H1 (cell line): ENCODE results near the gene NGEF. TPM values are rescaled to one million over a fixed set of nuclear protein-coding genes. Genes with fewer than 3 reads are reported as not detected.

Experiments used
- BRCA1 ChIP-seq: IDR thresholded peaks from 2 replicates; pipeline ENCODE4 v1.6.1; 2012; ENCODE audit warnings: low read depth, low read length, improper control_type of control experiment
- CBX5 ChIP-seq: fragments of 300-800, 300-1000 bp; sonication (generic); IDR thresholded peaks from 2 replicates; pipeline ENCODE4 v1.7.1; 2016; ENCODE audit warnings: antibody characterized with exemption, low read length, low read depth
- CTBP2 ChIP-seq: IDR thresholded peaks from 2 replicates; pipeline ENCODE4 v1.7.0; 2011; ENCODE audit warnings: borderline replicate concordance, mild to moderate bottlenecking, moderate library complexity, mixed read lengths, low read length; ENCODE audit not compliant: insufficient read depth, insufficient read length
- HDAC2 ChIP-seq, 2 experiments: fragments of 300-600 bp in 1 of 2; sonication (generic) in 1 of 2; IDR thresholded peaks; 2 replicates each; pipeline ENCODE4 v1.6.1; 2011 to 2012; ENCODE audit warnings: low read depth in 2 of 2, low read length in 2 of 2, mild to moderate bottlenecking in 2 of 2, moderate library complexity in 2 of 2, borderline replicate concordance in 1 of 2, inconsistent platforms in 1 of 2
- HDAC6 ChIP-seq: IDR thresholded peaks from one replicate; pipeline ENCODE4 v1.7.1; 2012; ENCODE audit warnings: low read depth, mild to moderate bottlenecking, inconsistent platforms, low read length, moderate library complexity
- JUN ChIP-seq: IDR thresholded peaks from 2 replicates; pipeline ENCODE4 v1.6.1; 2011; ENCODE audit warnings: low read depth, mild to moderate bottlenecking, improper control_type of control experiment, low read length
- KDM1A ChIP-seq: fragments of 200-600, 300-600 bp; sonication (generic); IDR thresholded peaks from 2 replicates; pipeline ENCODE4 v1.7.1; 2016; ENCODE audit warnings: mild to moderate bottlenecking, low read length, borderline replicate concordance
- NANOG ChIP-seq: IDR thresholded peaks from 2 replicates; pipeline ENCODE4 v1.6.1; 2011; ENCODE audit warnings: low read length, low read depth, mild to moderate bottlenecking, inconsistent platforms; ENCODE audit not compliant: insufficient read depth, poor library complexity, severe bottlenecking
- POLR2A ChIP-seq, 2 experiments: IDR thresholded peaks; 1 replicate in 1 of 2; 2 replicates in 1 of 2; pipeline ENCODE4 v1.6.1; 2011; ENCODE audit warnings: low read depth in 2 of 2, low read length in 2 of 2, mild to moderate bottlenecking in 2 of 2; ENCODE audit errors: control extremely low read depth in 1 of 2
- RAD21 ChIP-seq, 2 experiments: IDR thresholded peaks in 1 of 2; conservative IDR thresholded peaks in 1 of 2; 2 replicates each; pipeline ENCODE4 v1.6.1; 2011; ENCODE audit warnings: low read depth in 2 of 2, low read length in 2 of 2, improper control_type of control experiment in 1 of 2, inconsistent platforms in 1 of 2, mild to moderate bottlenecking in 1 of 2, moderate library complexity in 1 of 2
- RFX5 ChIP-seq: IDR thresholded peaks from 2 replicates; pipeline ENCODE4 v1.6.1; 2011; ENCODE audit warnings: low read depth, low read length, improper control_type of control experiment, borderline replicate concordance
- RNF2 ChIP-seq: fragments of 200-900, 300-1000 bp; sonication (generic); IDR thresholded peaks from 2 replicates; pipeline ENCODE4 v1.7.1; 2016; ENCODE audit warnings: borderline replicate concordance, low read depth, mild to moderate bottlenecking, antibody characterized with exemption, low read length; ENCODE audit not compliant: poor library complexity, severe bottlenecking; ENCODE audit errors: missing control alignments
- RXRA ChIP-seq: IDR thresholded peaks from 2 replicates; pipeline ENCODE4 v1.6.1; 2011; ENCODE audit warnings: low read depth, mild to moderate bottlenecking, low read length, moderate library complexity; ENCODE audit not compliant: insufficient read depth
- SIN3A ChIP-seq, 2 experiments: IDR thresholded peaks in 1 of 2; conservative IDR thresholded peaks in 1 of 2; 2 replicates each; pipeline ENCODE4 v1.6.1; 2011 to 2012; ENCODE audit warnings: low read length in 2 of 2, improper control_type of control experiment in 1 of 2, low read depth in 1 of 2, mild to moderate bottlenecking in 1 of 2
- SIRT6 ChIP-seq: IDR thresholded peaks from one replicate; pipeline ENCODE4 v1.7.1; 2012; ENCODE audit warnings: low read length, inconsistent platforms
- SP1 ChIP-seq: IDR thresholded peaks from 2 replicates; pipeline ENCODE4 v1.6.1; 2011; ENCODE audit warnings: low read depth, low read length
- SP2 ChIP-seq: IDR thresholded peaks from 2 replicates; pipeline ENCODE4 v1.6.1; 2012; ENCODE audit warnings: mild to moderate bottlenecking, low read length, inconsistent platforms
- TAF7 ChIP-seq: optimal IDR thresholded peaks from 2 replicates; pipeline ENCODE3; 2011; ENCODE audit warnings: low read depth, mild to moderate bottlenecking, inconsistent platforms, low read length, moderate library complexity, borderline replicate concordance
- YY1 ChIP-seq: IDR thresholded peaks from 2 replicates; pipeline ENCODE4 v1.6.1; 2011; ENCODE audit warnings: low read depth, mild to moderate bottlenecking, low read length
- ZNF274 ChIP-seq: IDR thresholded peaks from 2 replicates; pipeline ENCODE4 v1.7.0; 2012; ENCODE audit warnings: low read length, borderline replicate concordance; ENCODE audit errors: extremely low read depth
- polyA plus RNA-seq, 7 experiments: library from polyadenylated mRNA; depleted of rRNA in 3 of 7; stranded (reverse) in 5 of 7; unstranded in 2 of 7; fragments of >200 nt in 5 of 7; fragments of 200-250 nt in 2 of 7; gene quantifications; 1 replicate in 5 of 7; 2 replicates in 1 of 7; 4 replicates in 1 of 7; pipeline versions ENCODE4 v1.2.1 to v1.2.3, GENCODE V29; 2011 to 2013; ENCODE audit warnings: missing spikeins in 2 of 7, mixed read lengths in 2 of 7
- total RNA-seq: library from RNA; stranded (reverse); fragmentation: NEBNext Ultra II Directional; extraction: Animal tissue kit (Norgen Biotek cat#: 25700); gene quantifications from 2 replicates; pipeline ENCODE4 v1.2.1, GENCODE V29; 2021
- TF ChIP-seq, protein P1 (sequence below): IDR thresholded peaks from 2 replicates; pipeline ENCODE4 v1.6.1; 2012; ENCODE audit warnings: low read length, inconsistent platforms

The NGEF gene
- total and polyA plus RNA-seq, 2 of the 8 experiments (the other 6 are each of a cell fraction or from before 2014, with no cell fraction given): 2.7 to 3.2 TPM

DNA sequence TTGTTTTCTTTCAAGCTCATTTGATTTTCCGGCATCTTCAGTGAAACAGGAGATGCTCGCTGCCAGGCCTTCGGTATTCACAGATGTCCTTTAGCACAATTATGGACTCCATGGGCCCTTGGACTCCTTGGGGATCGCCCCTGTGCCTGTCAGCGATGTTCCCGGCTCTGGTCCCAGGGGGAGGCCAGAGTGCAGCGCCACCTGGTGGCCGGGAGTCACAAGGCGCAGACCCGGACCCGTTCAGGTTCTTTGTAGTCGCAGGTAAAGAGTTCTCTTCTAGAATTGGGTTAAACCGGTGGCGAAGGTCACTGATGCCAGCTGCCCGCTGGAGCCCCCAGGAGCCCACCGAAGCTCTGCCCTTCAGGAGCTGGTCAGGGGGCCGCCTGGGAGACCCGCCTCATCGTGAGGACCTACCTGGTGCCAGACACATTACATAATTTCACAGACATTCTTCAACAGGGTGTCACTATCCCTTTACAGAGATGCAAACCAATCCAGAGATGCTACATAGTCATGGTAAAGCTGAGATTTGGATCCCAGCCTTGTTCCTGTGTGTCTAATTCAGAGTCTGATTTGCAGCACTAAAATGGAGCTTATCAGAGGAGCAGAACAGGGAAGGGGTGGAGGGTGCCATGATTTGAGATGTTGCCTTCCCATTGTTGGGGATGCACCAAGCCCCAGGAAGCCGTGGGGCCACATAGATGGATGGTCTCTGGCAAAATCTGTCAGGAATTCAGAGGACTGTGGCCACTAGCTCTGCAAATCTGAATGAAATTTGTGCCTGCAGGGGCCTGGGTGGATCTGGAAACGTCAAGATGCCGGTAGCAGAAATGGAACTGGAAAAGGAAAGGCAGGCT lies 41.1 kb upstream of the NGEF start (continued):
- no peak for TF ChIP-seq HDAC2 (IDR thresholded peaks at IDR 0.05; ENCODE audit: borderline replicate concordance in 1 of 2, low read depth in 2 of 2, low read length in 2 of 2)
- TF ChIP-seq CTBP2: peak; percentile 52
- no peak for TF ChIP-seq RNF2
- TF ChIP-seq HDAC6: no peak
- no peak for TF ChIP-seq SP1
- TF ChIP-seq, protein P1, sequence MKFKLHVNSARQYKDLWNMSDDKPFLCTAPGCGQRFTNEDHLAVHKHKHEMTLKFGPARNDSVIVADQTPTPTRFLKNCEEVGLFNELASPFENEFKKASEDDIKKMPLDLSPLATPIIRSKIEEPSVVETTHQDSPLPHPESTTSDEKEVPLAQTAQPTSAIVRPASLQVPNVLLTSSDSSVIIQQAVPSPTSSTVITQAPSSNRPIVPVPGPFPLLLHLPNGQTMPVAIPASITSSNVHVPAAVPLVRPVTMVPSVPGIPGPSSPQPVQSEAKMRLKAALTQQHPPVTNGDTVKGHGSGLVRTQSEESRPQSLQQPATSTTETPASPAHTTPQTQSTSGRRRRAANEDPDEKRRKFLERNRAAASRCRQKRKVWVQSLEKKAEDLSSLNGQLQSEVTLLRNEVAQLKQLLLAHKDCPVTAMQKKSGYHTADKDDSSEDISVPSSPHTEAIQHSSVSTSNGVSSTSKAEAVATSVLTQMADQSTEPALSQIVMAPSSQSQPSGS: peak; percentile 40; the same call in 1 of the 2 replicates
- TF ChIP-seq JUN: no peak
- no peak for TF ChIP-seq SIRT6
- no peak for TF ChIP-seq POLR2A (IDR thresholded peaks at IDR 0.05; ENCODE audit: control extremely low read depth in 1 of 2, low read depth in 2 of 2, low read length in 2 of 2)
- 0 out of 2 replicates have a peak, but pooled peaks have one; percentile 43 for TF ChIP-seq YY1
- TF ChIP-seq CBX5: no peak
- no peak for TF ChIP-seq KDM1A
- TF ChIP-seq SIN3A (conservative IDR thresholded peaks at IDR 0.05 in 1 of 2, IDR thresholded peaks at IDR 0.05 in 1 of 2; ENCODE audit: low read depth in 1 of 2, low read length in 2 of 2): 0 out of 4 replicates have a peak, but pooled peaks of 1 of the 2 experiments have one; percentile 37
- TF ChIP-seq BRCA1: no peak
- no peak for TF ChIP-seq ZNF274
- no peak for TF ChIP-seq RXRA
- no peak for TF ChIP-seq RFX5
- peak; percentile 77 to 89 for TF ChIP-seq RAD21 (IDR thresholded peaks at IDR 0.05 in 1 of 2, conservative IDR thresholded peaks at IDR 0.05 in 1 of 2; ENCODE audit: low read depth in 2 of 2, low read length in 2 of 2)
- TF ChIP-seq NANOG: no peak
- no peak for TF ChIP-seq TAF7
- no peak for TF ChIP-seq SP2
